ENCODE measurements around the gene SLC1A4. TPM values are rescaled to one million over a fixed set of nuclear protein-coding genes. Genes with fewer than 3 reads are reported as not detected.

SLC1A4 gene
- total RNA-seq, 1 donor from 2014 or later, result 19.5 TPM

- no peaks in the 10 kb centered on the region for H3K9me3 ChIP-seq
- no peak overlapping the region for H3K4me3 ChIP-seq
- no peaks in the 10 kb centered on the region for H3K4me1 ChIP-seq
- peaks cover 20 to 36% of the 10 kb centered on the region in 2 donors for H3K36me3 ChIP-seq
- TF ChIP-seq CTCF (IDR thresholded peaks at IDR 0.05), result no peak
- intact Hi-C loops (cut with DNase I), result no loop called here
- DNase-seq (ENCODE audit: low spot score in 2 of 2), result no peak
- no peaks in the 10 kb centered on the region for H3K27me3 ChIP-seq
- H3K27ac ChIP-seq, result no peak overlapping the region
These were observed 35.1 kb downstream of the SLC1A4 start for GRCh38 chr2:65024149-65024829.

- DNase-seq (ENCODE audit: low spot score in 2 of 2), result no peak
- intact Hi-C loops (cut with DNase I), result no loop called here
- Histone ChIP-seq H3K27ac (no peak overlapping the region), H3K9me3 (no peaks in the 10 kb centered on the region), H3K27me3 (no peaks in the 10 kb centered on the region), H3K4me1 (no peaks in the 10 kb centered on the region), H3K4me3 (no peak overlapping the region), H3K36me3 (peaks cover 9 to 23% of the 10 kb centered on the region in 2 donors)
- no peak for TF ChIP-seq CTCF (IDR thresholded peaks at IDR 0.05)
These were observed 36.4 kb downstream of the SLC1A4 start for GRCh38 chr2:65025453-65026123.

- intact Hi-C loops (cut with DNase I), result no loop called here
- no peaks in the 10 kb centered on the region for H3K9me3 ChIP-seq
- H3K36me3 ChIP-seq, result peaks cover 5 to 18% of the 10 kb centered on the region in 2 donors
- H3K4me3 ChIP-seq, result no peak overlapping the region
- no peaks in the 10 kb centered on the region for H3K4me1 ChIP-seq
- H3K27me3 ChIP-seq, result no peaks in the 10 kb centered on the region
- DNase-seq (ENCODE audit: low spot score in 2 of 2), result no peak
- TF ChIP-seq CTCF (IDR thresholded peaks at IDR 0.05), result no peak
- no peak overlapping the region for H3K27ac ChIP-seq
These were observed 37.0 kb downstream of the SLC1A4 start for GRCh38 chr2:65026154-65026553.

GRCh38 chr2:65026704-65027464 lies 37.7 kb downstream of the SLC1A4 start:
- Histone ChIP-seq H3K27ac (no peak overlapping the region), H3K4me3 (no peak overlapping the region), H3K36me3 (peaks cover 0 to 10% of the 10 kb centered on the region in 2 donors), H3K9me3 (no peaks in the 10 kb centered on the region), H3K4me1 (peaks cover 0 to 2% of the 10 kb centered on the region in 2 donors), H3K27me3 (no peaks in the 10 kb centered on the region)
- DNase-seq (ENCODE audit: low spot score in 2 of 2), result no peak
- intact Hi-C loops (cut with DNase I), result no loop called here
- no peak for TF ChIP-seq CTCF (IDR thresholded peaks at IDR 0.05)

- no peak for TF ChIP-seq CTCF (IDR thresholded peaks at IDR 0.05)
- Histone ChIP-seq H3K9me3 (no peaks in the 10 kb centered on the region), H3K27me3 (no peaks in the 10 kb centered on the region), H3K4me1 (peaks cover 0 to 7% of the 10 kb centered on the region in 2 donors), H3K27ac (no peak overlapping the region), H3K36me3 (peaks cover 0 to 2% of the 10 kb centered on the region in 2 donors), H3K4me3 (no peak overlapping the region)
- intact Hi-C loops (cut with DNase I), result no loop called here
- no peak for DNase-seq (ENCODE audit: low spot score in 2 of 2)
These were observed 38.5 kb downstream of the SLC1A4 start for GRCh38 chr2:65027616-65028244.
